HG03575 (cell line): ENCODE results near the gene TMEM134.

ENCODE experiments used
- ATAC-seq: cut with Tn5 transposase; IDR thresholded peaks from one replicate; pipeline ENCODE4 v1.9.1; 2021; ENCODE audit not compliant: unreplicated experiment, insufficient number of reproducible peaks, low FRiP score; ENCODE audit errors: extremely low read depth

The TMEM134 gene

GRCh38 chr11:67501854-67502253, 32.8 kb upstream of the TMEM134 start:
- no peak for ATAC-seq

DNA sequence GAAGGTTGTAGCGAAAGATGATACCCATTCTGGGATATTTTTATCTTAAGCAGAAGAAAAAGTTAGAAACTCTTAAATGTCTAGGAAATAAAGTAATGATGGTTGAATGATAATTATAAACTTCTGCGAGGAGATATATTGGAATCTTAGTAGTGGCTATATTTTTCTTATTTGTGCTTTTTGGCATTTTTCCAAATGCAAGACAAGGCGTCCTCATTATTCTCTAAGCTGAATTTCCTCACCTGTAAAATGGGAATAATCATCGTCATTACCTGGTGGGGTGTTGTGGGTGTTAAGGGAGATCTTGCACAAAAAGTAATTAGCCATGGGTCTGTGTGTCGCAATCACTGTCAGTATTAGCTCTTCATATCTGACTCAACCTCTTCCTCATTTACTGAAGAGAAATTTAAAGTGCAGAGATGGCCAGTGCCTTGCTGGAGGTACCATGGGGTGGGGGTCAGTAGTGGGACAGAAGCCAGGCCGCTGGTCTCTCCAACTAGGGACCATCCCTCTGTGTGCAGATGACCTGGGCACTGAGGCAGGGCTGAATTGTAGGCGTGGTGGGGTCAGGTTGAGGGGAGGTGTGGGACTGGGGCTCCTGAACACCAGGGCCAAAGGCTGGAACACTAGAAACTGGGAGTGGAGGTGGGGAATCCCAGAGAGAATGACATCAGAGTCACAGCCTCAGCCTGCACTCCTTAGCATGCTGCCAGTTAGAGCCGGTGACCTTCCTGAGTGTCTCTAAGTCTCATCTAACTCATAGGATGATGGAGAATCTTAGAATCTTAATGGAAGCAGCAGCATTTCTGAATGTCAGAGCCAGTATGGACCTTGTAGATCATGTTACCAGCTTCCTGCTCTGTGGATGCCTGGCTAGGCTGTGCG, 32.0 kb upstream of the TMEM134 start:
- ATAC-seq = no peak

GRCh38 chr11:67500484-67500821, 31.4 kb upstream of the TMEM134 start:
- no peak for ATAC-seq

DNA sequence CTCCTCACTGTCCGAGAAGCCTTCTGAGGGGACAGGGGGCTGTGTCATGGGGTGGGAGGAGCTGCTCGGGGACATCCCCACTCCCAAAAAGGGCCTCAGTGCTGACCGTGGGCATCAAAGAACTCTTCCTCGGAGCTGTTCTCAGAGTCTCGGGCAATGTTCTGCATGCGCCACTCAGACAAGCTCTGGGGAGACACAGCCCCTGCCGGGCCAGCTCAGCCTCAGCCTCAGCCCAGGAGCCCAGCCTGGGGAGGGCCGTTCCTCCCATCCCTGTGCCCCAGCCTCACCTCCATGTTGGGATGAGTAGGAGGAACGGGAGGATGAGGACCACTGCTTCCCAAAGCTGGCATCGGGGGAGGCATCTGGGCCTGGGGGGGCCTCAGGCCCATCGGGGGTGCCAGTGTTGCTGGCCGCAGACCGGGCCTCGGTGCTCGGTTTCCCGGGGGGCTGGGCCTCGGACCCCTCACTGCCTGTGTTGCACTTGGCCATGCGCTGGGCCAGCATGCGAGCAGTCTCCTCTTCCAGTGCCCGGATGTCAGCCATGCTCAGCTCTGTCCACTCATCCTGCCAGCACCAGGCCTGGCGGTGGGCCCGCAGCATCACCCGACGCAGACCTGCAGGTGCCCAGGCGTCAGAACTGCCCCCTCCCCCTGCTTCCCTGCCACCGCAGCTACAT, 30.9 kb upstream of the TMEM134 start:
- ATAC-seq = no peak

DNA sequence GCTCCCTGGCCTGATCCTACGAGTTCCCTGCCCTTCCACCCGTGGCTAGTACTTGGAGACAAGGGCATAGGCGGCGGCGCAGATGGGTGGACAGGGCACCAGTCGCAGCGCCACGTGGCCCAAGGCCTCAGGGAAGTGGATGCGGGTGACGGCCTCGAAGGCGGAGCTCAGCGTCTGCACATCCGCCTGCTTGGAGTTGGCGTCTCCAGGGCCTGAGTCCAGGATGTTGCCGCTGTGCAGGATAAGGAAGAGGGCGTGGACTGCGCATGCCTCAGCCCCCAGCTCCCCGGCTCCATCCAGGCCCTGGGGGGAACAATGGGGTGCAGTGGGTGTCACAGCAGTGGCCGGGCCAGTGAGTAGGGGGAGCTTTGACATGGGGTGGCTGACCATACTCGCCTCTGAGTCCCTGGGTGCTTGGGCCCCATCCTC, 29.5 kb upstream of the TMEM134 start:
- ATAC-seq = no peak

DNA sequence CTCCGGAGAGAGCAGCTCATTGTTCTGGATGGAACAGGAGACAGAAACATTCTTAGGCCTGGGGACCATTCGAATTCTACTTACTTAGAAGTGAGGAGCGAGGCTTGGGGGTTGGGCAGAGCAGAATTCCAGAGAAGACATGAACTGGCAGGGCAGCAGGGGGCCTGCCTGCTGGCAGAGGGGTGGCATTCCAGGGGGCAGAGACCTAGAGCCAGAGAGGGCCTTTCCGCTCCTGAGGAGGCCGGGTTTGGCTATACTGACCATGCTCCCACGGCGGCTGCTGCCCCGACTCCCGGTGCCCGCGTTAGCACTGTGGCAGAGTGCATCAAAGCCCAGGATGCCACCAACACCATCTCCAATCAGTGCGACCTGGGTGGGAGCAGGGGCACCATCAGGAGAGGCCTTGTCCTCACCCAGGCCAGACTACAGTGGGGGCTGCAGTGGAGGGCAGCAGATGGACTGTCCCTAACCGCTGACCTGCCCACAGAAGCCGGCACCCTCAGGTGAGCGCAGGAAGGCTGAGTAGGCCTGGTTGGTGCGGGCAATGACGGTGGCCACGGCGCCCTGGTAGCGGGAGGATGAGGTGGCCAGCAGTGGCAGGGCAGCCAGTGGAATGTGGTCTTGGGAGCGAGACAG, 28.7 kb upstream of the TMEM134 start:
- no peak for ATAC-seq

DNA sequence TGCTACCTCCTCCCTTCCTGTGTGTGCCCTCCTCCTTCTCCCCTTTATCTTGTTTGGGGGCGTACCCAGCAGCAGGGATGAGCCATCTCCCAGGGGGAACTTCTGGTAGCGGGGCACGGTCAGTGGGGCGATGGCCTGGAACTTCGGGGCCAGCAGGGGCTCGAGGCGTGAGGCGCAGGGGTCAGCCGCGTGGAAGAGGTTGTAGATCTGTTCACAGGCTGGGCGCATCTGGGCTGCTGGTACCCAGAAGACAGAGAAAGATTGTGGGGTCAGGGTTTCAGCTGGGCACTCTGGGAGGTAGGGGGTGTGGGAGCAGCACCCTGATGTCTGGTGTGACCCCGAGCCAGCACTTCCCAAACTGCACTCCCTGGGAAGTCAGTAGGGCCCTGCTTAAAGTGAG, 27.1 kb upstream of the TMEM134 start:
- no peak for ATAC-seq

- ATAC-seq = no peak
These were observed 26.4 kb upstream of the TMEM134 start for GRCh38 chr11:67495234-67496005.

- ATAC-seq = no peak
These were observed 25.6 kb upstream of the TMEM134 start for GRCh38 chr11:67494371-67495233.

DNA sequence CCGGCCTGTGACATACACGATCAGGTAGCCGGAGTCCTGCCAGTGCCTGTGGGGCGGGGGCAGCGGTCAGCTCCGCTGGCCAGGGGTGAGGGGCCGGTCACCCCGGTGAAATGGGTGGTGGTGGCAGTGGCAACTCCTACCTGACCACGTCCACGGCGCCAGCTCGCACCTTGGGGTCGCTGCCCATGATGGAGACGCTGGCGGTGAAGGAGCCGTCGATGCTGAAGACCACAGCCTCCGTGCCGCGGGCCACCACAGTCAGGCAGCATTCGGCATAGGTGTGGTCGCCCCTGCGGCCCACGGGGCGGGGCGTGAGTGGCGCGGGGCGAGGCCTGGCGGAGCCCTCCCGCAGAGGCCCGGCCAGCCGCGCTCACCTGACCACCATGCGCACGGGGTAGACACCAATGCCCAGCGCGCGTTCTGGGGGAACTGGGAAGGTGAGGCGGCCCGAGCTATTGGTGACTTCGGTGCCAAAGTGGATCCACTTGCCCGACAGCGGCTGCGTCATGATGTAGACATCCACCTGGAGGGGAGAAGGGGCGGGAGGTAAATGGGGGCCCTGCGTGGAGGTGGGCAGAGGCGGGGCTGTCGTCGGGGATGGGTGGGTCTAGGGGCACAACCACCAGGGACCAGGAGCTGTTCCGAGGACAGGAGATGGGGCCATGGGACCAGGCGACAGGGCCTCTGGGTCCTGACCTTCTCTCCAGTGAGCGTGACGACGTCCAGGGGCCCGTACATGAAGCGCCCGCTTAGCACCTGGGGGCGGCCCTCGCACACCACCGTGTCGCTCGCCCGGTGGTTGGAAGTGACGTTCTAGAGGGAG, 24.7 kb upstream of the TMEM134 start:
- no peak for ATAC-seq

DNA sequence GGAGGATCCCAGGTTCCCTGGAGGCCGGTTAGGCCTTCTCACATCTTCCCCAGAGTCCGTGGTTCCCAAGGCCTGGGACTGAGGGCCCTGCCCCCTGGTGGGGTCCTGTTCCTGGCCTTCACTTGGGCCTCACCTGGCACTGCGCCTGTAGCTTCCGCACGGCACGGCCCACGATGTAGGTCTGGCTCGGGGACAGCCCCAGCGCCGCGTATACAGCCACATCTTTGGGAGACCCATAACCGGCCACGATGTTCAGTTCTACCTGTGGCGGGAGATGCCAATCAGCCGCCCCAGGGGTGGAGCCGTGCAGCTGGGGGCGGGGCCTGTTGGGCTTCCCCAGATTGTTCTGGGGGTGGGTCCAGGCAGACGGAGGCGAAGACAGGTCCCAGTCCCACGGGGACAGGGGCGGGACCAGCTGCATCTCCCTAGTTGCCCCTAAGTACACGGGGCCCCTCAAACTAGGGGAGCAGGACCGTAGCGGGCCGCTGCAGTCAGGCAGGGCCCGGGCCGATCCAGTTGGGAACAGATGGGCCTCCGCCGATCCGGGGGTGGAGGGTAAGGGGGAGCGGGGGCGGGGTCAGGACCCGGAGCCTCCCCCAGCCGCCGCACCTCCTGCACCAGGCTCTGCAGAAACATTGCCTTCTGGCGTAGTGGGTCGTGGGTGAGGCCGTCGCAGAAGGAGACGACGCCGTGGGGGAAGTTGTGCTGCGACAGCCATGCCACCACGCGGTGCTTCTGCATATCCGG, 23.9 kb upstream of the TMEM134 start:
- ATAC-seq = no peak

DNA sequence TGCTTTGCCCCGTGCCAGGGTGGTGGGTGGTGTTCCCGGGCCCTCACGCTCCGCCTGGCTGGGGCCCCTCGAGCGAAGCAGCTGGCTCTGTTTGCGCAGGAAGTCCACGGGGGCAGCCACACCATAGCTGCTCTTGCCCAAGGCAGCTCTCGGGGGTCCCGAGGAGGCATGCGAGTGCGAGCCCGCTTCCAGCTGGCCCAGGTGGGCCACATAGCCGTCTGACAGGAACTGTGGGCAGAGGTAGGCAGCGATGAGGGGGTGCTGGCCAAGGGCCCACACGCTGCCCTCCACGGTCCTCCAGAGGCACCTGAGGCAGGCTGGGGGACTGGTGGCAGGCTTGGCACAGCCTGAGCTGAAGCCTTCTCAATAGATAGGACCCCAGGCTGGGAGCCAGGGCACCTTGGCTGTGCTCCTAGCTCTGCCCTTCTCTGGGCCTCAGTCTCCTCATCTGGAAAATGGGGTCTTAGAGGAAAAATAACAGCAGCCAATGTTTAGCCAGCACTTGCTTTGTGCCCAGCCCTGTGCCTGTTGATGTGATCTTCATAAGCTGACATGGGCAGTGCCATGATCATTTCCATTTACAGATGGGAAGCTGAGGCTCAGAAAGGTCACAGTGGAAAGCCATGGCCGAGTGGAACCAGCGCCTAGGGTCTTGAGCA, 23.1 kb upstream of the TMEM134 start:
- no peak for ATAC-seq

- ATAC-seq = no peak
These were observed 22.4 kb upstream of the TMEM134 start for GRCh38 chr11:67491276-67492068.

- ATAC-seq = no peak
These were observed 21.6 kb upstream of the TMEM134 start for GRCh38 chr11:67490727-67491065.

DNA sequence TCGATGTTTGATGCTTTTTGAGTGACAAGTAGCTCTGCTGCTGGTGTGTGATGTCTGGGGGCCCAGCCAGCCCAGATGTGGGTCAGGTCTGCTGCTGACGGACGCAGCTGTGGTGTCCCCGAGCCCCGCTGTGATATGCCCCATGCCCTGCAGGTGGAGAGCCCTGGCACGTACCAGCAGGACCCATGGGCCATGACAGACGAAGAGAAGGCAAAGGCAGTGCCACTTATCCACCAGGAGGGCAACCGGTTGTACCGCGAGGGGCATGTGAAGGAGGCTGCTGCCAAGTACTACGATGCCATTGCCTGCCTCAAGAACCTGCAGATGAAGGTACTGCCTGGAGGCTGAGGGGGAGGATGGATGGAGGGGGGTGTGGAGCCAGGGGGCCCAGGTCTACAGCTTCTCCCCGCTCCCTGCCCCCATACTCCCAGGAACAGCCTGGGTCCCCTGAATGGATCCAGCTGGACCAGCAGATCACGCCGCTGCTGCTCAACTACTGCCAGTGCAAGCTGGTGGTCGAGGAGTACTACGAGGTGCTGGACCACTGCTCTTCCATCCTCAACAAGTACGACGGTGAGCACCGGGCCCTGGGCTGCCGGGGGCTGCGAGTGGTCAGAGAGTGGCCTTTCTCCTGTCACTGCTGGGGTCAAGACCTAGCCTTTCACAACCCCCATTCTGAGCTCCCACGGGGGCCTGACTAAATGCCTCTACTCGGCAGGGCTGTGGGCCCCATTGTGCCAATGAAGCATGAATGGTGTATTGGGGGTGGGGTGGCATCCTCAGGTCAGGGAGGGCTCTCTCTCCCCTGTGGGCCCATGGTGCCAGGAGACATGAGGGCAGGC, 21.1 kb upstream of the TMEM134 start:
- ATAC-seq = no peak
